GM21423 (cell line): ENCODE data around the gene TDRD10.
"Not testable (repeated sequence)": the region's sequence is repeated elsewhere in the genome, so short reads cannot be mapped to it uniquely, and the experiment has no call there.

ENCODE experiments used
- ATAC-seq: cut with Tn5 transposase; IDR thresholded peaks from one replicate; pipeline ENCODE4 v1.9.1; 2021; ENCODE audit warnings: mild to moderate bottlenecking, moderate library complexity; ENCODE audit not compliant: unreplicated experiment

Gene TDRD10

DNA sequence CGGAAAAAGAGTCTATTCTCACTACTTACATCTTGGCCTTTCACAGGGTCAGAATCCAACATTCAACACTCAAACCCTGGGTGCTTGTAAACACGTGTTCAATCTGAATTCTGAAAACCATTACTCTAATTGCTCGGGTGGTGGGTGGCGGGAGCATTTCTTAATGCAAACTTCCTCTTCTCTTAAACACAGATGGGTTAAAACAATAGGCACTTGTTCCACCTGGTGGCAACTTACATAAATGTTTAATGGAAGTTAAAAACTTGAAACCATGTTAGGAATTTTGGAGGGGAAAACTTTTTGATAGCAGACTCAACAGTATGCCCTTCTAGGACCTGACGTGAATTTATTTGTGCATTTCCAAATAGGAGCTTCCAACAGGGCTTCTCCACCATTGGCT, 23.4 kb upstream of the TDRD10 start:
- ATAC-seq, result no peak

DNA sequence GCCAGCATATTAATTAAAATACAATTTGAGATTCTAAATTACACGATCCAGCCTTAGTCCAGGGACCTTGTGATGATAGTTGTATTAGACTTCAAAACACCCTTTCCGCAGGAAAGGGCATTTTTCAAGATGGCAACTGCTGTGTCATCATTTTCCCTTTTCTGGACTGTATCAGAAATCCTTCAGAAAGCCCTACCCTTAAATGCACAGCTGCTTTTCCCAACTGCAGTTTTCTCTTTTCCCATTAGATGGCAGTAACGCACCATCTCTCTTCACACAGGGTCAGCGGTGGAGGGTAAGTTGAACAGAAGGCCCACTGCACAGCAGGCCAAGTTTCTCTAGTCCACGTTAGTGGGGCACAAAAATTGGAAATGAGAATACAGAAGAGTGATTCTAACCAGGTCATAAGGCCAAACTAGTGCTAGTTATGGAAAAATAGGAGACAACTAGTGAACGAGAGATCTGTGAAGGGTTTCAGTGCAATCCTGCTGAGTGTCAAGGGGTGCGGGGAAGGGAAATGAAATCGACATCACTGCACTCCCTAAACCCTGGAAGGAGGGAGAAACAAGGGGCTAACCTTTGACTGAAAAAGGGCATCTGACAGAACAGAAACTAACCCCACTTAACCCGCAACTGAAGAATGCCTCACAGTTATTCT, 22.1 kb upstream of the TDRD10 start:
- ATAC-seq, result no peak

DNA sequence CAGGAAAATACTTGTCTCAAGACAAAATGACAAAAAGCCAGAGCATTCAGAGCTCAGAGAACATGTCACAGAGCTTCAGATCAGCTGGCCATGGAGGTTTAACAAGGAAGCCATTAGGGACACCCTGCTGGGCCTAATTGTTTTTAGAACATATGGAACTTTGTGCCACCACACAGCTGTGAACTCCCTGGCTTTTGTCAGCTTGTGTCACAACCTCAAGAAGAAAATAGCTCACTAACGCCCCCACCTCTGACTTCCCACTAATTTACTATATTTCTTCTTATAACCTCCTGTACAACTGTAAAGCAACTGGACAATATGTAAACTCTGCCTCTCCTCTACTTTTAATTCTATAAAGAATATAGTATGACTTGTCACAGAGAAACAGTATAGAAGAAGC, 21.0 kb upstream of the TDRD10 start:
- no peak for ATAC-seq

DNA sequence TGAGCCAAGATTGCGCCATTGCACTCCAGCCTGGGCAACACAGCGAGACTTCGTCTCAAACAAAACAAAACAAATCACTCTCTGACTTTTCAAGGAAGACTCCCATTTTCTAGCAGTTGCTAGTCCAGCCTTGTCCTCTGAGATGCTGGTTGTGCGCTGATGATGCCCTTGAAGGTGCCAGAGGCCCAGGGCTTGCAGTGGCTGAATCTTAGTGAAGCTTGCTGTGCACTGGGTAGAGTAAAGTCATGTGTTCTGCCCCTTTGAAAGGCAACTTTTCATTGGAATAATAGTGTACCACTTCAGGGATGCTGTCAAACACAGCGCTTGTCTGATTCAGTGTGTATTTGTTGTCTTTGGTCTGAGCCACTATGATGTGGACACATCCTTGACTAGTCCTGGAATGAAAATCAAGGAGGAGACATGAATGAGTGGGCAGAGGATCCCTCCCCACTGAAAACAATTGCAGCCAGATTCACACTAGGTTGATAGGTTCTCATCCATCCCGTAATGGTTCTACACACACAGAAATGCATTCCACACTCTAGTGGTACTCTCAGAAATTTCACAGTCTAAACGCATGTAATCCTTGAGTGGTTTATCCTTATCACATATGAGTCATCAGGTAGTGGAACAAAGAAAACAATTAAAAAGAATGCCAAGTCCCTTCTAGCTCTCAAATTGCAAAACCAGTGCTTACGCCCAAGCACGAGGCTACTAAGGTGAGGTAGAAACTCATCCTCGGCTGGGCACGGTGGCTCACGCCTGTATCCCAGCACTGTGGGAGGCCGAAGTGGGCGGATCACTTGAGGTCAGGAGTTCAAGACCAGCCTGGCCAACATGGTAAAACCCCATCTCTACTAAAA, 17.8 kb upstream of the TDRD10 start:
- no peak for ATAC-seq

DNA sequence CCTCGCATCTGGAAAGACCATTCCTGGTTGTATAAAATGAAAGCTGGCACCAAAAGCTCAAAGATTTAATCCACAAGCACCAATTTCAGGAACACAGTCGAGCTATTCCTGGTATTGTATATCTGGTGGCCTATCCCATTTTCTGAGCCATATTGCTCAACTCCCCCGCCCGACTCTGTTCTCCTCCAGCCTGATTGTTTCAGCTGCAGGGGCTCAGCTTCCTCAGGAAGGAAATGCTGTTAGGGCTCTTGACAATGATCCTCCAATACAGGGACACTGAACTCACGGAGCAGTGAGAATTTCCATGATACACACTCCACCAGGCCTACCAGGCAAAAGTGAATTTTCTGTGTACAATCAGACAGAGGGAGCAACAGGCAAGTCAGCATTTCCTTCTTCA, 16.9 kb upstream of the TDRD10 start:
- no peak for ATAC-seq

DNA sequence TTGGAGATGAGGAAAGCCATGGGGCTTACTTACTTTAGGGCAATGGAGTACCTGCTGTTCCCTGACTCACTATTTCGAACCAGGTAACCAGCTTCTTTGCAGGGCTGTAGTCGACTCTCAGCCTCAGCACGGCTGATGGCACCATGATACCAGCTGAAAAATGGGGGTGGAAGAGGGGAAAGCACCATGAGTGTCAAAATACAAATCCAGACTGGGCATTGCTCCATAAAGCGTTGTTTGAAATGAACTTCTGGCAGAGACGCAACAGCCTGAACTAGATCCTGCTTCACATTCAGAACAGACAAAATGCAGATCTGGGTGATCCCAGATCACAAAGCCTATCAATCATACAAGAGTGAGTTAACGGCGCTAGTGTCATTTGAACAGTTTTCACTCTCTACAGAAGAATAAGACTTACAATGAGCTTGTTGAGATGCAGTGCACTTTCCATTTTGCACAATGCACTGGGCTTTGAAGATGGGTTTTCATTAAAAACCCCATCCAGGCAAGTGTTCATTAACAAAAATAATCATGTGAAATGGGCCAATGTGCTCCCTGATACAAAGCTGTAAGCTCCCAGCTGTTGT, 16.0 kb upstream of the TDRD10 start:
- no peak for ATAC-seq

DNA sequence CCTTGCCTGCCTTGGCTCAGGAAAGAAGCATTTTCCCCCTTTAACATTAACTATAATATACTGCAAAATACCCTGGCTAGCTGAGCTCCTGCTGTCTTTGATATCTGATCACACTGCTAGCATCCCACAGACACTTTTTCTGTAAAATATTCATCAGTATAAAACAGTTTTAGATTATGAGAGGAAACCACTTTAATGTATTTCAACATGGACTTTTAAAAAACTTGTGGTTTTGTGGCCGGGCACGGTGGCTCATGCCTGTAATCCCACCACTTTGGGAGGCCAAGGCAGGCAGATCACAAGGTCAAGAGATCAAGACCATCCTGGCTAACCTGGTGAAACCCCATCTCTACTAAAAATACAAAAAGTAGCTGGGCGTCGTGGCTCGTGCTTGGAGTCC, 15.3 kb upstream of the TDRD10 start:
- not testable (repeated sequence) for ATAC-seq

DNA sequence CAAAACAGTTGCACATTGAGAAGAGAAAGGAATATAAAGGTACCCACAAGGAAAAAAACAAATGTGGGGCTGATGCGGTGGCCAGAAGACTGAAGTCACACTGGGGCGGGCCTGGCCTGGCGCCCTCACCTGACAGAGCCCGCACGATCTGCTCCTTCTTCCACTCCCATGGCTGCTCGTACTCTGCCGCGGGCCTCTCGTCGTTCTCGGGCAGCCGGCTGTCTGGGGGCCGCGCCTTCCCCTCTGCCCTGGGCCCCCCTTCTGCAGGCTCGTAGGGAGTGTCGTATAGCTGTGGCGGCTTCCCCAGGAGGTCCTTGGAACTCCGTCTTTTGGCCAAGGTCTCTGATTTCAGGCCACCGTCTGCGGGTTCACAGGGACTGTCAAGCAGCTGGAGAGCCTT, 13.1 kb upstream of the TDRD10 start:
- no peak for ATAC-seq

DNA sequence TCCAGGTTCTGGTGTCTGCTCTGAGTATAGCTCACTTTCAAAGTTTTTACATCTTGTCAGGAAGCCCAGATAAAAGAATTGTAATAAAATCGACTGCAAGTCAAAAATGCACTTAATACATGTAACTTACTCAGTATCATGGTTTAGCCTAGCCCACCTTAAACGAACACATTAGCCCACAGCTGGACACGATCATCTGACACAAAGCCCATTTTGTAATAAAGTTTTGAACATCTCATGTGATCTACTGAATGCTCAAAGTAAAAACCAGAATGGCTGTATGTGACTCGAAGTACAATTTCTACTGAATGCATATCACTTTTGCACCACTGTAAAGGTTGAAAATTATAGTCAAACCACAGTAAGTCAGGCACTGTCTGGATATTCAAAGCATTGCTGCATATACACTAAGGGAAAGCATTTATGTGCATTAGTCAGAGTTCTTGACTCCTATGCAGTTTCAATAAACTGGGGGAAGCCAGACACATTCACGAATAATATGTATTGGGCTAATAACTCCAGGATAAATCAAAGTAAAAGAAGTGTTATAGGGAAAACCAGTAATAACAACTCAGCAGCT, 12.2 kb upstream of the TDRD10 start:
- ATAC-seq, result no peak

DNA sequence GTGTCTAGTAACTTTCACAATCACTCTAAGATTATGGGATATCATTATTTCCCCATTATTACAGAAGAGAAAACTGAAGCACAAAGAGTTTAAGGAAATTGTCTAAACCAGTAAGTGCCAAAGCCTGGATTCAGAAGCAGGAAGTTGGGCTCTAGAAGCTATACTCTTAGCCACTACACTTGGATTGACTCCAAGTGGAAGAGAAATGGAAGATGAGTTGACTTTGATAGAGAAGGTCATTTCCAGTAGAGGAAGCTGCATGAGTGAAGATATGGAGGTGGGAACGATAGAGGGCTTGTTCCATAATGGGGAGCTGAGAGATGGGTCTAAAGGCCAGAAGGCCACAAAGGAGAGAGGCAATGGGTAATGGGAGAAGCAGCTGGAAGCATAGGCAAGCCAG, 11.7 kb upstream of the TDRD10 start:
- no peak for ATAC-seq

DNA sequence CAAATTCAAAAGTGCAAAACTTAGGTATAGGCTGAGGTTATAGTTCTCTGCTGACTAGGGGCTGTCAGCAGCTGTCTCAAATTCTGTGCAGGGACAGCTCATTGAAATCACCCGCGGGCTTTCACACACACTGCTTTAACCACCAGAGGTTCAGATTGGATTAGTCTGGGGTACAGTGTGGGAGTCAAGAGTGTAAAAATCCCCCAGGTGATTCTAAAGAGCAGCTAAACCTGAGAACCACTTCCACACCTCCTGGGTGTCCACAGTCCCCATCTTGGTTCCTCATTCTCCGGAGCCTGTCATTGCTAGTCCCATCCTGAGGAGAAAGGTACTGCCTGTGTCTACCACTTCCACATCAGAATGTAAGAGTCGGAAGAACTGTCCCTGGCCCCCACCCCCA, 9.9 kb upstream of the TDRD10 start:
- no peak for ATAC-seq

DNA sequence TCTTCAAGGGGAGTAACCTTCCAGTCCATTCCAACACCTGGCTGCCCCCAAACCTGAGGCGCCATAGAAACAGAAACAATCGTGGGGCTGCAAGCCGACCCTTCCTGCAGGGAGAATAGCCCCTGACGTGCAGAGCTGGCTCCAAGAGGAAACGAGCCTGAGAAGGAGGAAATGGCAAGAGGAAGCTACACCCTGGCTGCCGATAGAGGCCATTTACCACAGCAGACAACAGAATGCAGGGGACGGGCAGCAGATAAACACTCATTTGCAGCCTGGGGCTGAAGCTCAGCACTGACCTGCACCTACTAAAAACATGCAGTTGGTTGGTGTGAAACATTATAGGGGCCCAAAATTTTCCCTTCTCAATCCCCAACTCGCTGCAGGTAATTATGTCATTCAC, 8.7 kb upstream of the TDRD10 start:
- no peak for ATAC-seq

DNA sequence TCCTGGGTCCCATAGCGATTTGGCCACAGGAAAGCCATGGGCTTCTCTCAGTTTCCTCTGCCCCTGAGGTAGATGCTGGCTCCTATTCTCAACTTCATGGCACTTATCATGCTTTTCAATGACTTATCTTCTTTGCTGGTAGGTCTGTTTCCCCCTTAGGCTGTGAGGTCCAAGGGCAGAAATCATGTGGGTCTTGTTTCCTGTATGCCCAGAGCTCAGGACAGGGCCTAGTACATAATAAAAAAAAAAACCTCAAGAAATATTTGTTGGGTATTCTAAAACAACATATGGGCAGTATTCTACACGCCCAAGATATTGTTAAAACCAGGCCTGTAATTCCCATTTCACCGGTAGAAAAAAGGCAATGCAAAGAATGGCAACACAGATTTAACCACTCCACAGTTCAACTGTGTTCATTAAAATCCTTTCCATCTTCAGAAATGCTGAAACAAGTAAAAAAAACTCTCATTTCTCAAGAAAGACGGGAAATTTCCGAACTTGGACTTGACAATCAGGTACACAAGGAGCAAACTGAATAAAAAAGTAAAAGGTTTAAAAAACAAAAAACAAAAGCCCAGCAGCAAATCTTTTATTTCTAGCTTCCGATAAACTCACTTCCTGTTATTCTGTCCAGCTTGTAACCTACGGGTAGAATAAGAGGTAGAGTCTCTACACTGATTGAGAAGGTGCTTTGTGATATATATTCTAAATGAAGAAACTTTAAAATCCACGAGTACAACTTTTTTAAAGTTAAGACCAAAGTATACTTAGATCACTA, 6.3 kb upstream of the TDRD10 start:
- ATAC-seq, result no peak

DNA sequence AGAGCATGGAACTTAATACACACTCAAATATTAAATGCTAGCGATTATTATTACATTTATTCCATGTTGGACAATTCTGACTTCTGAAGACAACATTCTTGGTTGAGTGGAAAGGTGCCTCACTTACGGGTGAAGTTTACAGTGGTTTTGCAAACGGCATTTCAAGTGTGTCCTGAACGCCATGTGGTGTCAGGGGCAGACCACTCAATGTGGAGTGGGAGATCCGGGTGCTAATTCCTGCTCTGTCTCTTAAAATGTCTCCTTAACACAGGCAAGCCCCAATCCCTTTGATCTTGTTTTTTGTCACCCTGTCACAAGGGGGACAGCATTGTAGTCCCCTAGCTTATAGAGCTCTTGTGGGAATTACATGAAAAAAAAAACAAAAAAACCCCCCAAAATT, 5.6 kb upstream of the TDRD10 start:
- no peak for ATAC-seq

DNA sequence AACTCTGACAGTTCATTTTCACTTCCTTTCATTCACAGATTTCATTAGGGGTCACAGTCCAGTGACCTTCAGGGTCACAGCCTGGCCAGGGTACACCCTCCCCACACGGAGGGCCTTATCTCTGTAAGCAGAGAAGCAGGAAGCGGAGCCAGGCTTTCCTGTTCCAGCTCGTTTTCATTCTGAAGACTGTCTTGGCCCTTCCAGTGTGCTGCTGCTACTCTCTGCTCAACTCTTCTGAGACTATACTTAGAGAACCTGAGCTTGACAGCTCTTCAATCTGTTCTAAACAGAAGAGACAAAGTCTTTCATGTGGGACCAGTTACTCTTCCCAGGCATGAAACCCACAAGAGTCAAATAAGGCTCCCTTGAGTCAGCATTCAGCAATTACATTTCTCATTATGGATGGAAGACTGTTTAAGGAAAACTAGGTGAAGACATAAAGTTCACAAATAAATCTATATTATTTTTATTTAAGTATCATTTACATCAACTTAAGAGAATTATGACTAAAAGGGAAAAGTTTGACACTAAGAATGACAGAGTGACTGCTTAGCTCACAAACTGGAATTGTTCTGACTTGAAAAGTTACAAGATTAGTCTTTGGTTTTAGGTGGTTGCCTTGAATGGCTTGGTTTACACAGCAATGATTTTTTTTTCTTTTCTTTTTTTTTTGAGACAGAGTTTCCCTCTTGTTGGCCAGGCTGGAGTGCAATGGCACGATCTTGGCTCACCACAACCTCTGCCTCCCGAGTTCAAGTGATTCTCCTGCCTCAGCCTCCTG, 4.8 kb upstream of the TDRD10 start:
- no peak for ATAC-seq

DNA sequence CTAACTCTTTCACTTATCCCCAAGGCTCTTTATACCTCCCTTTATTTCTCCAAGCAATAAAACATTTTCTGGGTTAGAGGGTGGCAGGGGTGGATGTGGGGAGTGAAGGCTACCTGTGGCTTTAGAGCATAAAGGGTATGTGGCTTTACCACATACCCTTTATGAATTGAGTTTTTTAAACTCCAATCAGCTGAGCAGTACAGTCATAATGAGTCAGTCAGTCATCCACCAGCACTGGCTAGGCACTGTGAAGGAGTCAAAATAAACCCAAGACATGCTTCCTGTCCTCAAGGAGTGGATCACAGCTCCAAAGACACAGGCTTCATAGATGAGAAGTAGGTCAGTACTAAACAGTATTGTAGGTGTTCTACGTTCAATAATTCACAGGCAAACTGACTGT, 2.6 kb upstream of the TDRD10 start:
- no peak for ATAC-seq

DNA sequence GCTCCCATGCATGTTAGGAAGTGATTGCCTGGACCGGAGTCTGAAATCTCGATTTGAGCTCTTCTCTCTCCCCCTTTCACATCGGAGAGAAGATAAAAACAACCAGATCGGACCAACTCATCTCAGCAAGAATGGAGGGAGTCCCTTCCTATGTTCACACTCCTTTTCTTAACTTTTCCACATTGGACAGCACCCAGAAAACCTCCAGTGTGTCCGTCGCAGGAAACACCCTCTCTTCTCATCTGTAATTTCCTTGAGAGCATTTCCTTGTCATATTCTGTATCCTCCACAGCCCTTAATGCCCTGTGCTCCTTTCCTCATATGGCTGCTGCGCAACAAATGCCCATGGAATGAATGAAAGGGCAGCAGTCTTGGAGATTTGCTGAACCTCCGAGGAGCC, 1.5 kb upstream of the TDRD10 start:
- no peak for ATAC-seq

DNA sequence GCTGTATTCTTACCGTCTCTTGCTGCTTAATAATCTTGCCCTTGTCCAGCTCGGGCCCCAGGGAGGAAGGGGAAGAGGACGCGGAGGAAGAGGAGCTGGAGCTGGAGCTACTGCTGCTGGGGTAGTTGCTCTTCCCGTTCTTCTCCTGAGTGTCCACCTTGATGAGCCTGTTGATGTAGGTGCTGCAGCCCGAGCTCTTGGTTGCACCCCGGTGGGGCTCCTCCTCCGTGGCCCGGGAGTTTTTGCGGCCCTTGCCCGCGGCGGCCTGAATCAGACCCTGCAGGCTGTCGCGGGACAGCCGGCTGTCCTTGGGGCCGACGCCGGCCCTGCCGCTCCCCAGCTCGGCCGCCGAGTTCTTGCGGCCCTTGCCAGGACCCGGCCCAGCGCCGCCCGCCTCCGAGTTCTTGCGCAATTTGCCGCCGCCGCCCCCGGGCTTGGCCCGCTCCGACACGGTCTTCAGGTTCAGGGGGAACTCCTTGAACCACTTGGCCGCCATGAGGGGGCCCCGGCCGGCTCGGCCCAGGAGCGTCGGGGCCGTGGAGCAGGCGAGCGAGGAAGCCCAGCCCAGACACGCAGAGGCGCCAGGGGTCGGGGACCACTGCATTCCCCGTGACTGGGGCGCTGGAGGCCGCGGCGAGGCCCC, 475 bp upstream of the TDRD10 start:
- ATAC-seq, result no peak

DNA sequence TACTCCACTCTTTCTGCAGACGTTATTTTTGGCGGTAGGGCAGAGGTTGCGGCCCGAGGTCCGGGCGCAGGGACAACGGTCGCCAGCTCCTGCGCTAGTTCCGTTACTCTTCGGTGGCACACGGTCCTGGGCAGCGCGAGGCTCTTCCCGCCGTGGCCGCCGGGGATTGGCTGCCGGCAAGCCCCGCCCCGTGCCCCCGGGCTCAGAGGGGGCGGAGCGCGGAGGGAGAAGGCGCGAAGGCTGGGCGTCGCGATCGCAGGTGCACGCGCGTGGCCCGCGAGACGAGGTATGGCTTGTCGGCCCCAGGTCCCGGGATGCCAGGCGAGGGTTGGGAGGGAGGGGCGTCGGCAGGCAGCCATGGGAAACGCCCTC, 711 bp downstream of the TDRD10 start:
- no peak for ATAC-seq

DNA sequence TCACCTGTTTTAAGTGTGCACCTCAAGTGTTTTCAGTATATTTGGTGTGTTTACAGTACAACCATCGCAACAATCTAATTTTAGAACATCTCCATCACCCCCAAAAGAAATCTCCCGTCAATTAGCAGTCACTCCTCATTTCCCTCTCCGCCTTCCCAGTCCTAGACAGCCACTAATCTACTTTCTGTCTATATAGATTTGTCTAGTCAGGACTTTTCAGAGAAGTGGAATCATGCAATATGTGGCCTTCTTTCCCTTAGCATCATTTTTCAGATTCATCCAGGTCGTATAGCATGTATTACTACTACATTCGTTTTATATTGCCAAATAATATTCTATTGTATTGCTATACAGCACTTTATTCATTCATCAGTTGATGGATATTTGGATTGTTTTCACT, 1.9 kb downstream of the TDRD10 start:
- ATAC-seq, result no peak
